Transverse colon (tissue), 4 donors: ENCODE results near the gene NCCRP1.

Experiments
- CTCF ChIP-seq, 5 experiments: fragments of 200-600 bp in 3 of 5; fragments of 450-650 bp in 2 of 5; sonication (generic) in 3 of 5; IDR thresholded peaks; 1 replicate in 2 of 5; 2 replicates in 3 of 5; pipeline ENCODE4 v1.5.1; 2016 to 2017; ENCODE audit warnings: antibody characterized with exemption in 5 of 5, inconsistent platforms in 3 of 5, mild to moderate bottlenecking in 2 of 5, moderate library complexity in 1 of 5
- EP300 ChIP-seq: sonication (generic); formaldehyde crosslinking; IDR thresholded peaks from one replicate; pipeline ENCODE4 v1.6.1; 2017; ENCODE audit warnings: antibody characterized with exemption, low read depth
- POLR2A ChIP-seq: fragments of 450-650 bp; IDR thresholded peaks from one replicate; pipeline ENCODE4 v1.6.1; 2016; ENCODE audit warnings: antibody characterized with exemption, mild to moderate bottlenecking, moderate library complexity
- POLR2AphosphoS5 ChIP-seq, 3 donors: sonication (generic); formaldehyde crosslinking; IDR thresholded peaks; one replicate each; pipeline ENCODE4 v1.6.1; 2016; ENCODE audit warnings: antibody characterized with exemption in 3 of 3

GRCh38 chr19:39232708-39233107, 35.9 kb downstream of the NCCRP1 start:
- TF ChIP-seq CTCF (IDR thresholded peaks at IDR 0.05) (no peak), POLR2A (no peak), POLR2AphosphoS5 (IDR thresholded peaks at IDR 0.05) (no peak), EP300 (no peak)
